ENCODE results near the gene GARNL3. TPM values are rescaled to one million over a fixed set of nuclear protein-coding genes. Genes with fewer than 3 reads are reported as not detected.

Gene GARNL3
- total and polyA plus RNA-seq, 8 donors: 0.76 to 35.8 (median 7.5) TPM

DNA sequence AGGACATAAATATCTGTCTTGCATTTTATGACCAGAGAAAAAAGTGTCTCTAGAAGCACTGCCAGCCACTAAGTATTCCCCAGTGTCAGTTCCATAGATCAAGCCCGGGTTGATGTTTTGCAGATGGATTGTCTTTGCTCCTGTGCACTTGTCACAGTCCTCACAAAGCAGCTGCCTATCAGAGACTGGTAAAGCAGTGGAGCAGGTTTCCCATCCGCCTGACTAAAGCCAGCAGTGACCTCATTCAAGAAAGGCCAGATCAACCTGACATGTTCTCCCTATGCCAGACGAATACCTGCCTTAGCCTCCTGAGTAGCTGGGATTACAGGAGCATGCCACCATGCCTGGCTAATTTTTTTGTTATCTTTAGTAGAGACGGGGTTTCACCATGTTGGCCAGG lies 26.8 kb upstream of the GARNL3 start:
- WGBS, 5 donors: 63 to 73% (median 70%) methylated on average over 4 of the region's 4 CpGs
- intact Hi-C loops (cut with DNase I; ENCODE audit: low total_unique reads): no loop called here

DNA sequence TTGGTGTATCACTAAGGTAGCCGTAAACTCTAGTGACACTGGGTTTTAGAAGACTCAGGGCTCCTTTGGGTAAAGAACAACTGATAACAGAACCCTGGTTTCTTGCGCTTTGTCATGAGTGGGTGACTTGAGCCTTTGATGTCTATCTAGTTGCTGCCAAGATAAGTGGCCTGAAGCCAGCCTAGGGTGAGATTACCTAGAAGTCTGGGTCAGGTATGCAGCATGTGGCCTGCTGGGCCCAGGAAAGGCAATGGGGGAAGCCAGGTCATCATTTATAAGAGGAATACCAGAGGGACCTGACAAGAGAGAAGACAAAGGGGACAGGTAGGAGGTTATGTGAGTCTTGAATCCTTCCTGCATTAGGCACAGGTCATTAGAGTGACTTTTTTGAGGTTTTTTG lies 23.2 kb upstream of the GARNL3 start:
- H3K4me1 ChIP-seq: peaks cover 0 to 16% (median 8%) of the 10 kb centered on the region in 4 donors
- H3K27me3 ChIP-seq: no peaks in the 10 kb centered on the region
- TF ChIP-seq, protein P1, sequence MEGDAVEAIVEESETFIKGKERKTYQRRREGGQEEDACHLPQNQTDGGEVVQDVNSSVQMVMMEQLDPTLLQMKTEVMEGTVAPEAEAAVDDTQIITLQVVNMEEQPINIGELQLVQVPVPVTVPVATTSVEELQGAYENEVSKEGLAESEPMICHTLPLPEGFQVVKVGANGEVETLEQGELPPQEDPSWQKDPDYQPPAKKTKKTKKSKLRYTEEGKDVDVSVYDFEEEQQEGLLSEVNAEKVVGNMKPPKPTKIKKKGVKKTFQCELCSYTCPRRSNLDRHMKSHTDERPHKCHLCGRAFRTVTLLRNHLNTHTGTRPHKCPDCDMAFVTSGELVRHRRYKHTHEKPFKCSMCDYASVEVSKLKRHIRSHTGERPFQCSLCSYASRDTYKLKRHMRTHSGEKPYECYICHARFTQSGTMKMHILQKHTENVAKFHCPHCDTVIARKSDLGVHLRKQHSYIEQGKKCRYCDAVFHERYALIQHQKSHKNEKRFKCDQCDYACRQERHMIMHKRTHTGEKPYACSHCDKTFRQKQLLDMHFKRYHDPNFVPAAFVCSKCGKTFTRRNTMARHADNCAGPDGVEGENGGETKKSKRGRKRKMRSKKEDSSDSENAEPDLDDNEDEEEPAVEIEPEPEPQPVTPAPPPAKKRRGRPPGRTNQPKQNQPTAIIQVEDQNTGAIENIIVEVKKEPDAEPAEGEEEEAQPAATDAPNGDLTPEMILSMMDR (IDR thresholded peaks at IDR 0.05): no peak
- TF ChIP-seq EP300 (IDR thresholded peaks at IDR 0.05) (no peak), POLR2A (IDR thresholded peaks at IDR 0.05) (no peak), POLR2AphosphoS5 (IDR thresholded peaks at IDR 0.05) (no peak)
- no peak overlapping the region for H3K4me3 ChIP-seq
- peaks cover 0 to 5% (median 0%) of the 10 kb centered on the region in 4 donors for H3K36me3 ChIP-seq
- 70 to 85% (median 77%) methylated on average over 2 of the region's 2 CpGs for WGBS, 5 donors
- DNase-seq: no peak
- H3K9me3 ChIP-seq: no peaks in the 10 kb centered on the region
- no peak overlapping the region for H3K27ac ChIP-seq
- intact Hi-C loops (cut with DNase I; ENCODE audit: low total_unique reads): no loop called here

More for the DNA sequence above, 26.8 kb upstream of the GARNL3 start:
- H3K36me3 ChIP-seq: peaks cover 0 to 5% (median 0%) of the 10 kb centered on the region in 4 donors
- no peak overlapping the region for H3K27ac ChIP-seq
- no peaks in the 10 kb centered on the region for H3K27me3 ChIP-seq
- H3K4me3 ChIP-seq: no peak overlapping the region
- TF ChIP-seq, protein P1 (IDR thresholded peaks at IDR 0.05): no peak
- TF ChIP-seq POLR2AphosphoS5 (IDR thresholded peaks at IDR 0.05): no peak
- no peak for TF ChIP-seq EP300 (IDR thresholded peaks at IDR 0.05)
- TF ChIP-seq POLR2A (IDR thresholded peaks at IDR 0.05): no peak
- H3K4me1 ChIP-seq: peaks cover 0 to 18% (median 8%) of the 10 kb centered on the region in 4 donors
- peak in 1 of 2 donors; percentile 51 for DNase-seq
- no peaks in the 10 kb centered on the region for H3K9me3 ChIP-seq

- no peaks in the 10 kb centered on the region for H3K9me3 ChIP-seq
- 5 to 12% (median 6%) methylated on average over 32 to 53 of the region's 53 CpGs for WGBS, 5 donors
- peak overlapping the region; percentile 81 to 87 (median 84) for H3K27ac ChIP-seq
- intact Hi-C loops (cut with DNase I; ENCODE audit: low total_unique reads): no loop called here
- H3K27me3 ChIP-seq: no peaks in the 10 kb centered on the region
- peak overlapping the region; percentile 56 to 65 (median 61) for H3K4me3 ChIP-seq
- TF ChIP-seq EP300 (IDR thresholded peaks at IDR 0.05) (no peak), POLR2AphosphoS5 (IDR thresholded peaks at IDR 0.05) (peak; percentile 46 to 86 (median 73)), POLR2A (IDR thresholded peaks at IDR 0.05) (peak in 1 of 4 donors; percentile 16)
- H3K4me1 ChIP-seq: peaks cover 0 to 16% (median 8%) of the 10 kb centered on the region in 4 donors
- peak; percentile 99 for DNase-seq
- no peaks in the 10 kb centered on the region for H3K36me3 ChIP-seq
Measured at GRCh38 chr9:127244609-127245601, 19.7 kb upstream of the GARNL3 start.

DNA sequence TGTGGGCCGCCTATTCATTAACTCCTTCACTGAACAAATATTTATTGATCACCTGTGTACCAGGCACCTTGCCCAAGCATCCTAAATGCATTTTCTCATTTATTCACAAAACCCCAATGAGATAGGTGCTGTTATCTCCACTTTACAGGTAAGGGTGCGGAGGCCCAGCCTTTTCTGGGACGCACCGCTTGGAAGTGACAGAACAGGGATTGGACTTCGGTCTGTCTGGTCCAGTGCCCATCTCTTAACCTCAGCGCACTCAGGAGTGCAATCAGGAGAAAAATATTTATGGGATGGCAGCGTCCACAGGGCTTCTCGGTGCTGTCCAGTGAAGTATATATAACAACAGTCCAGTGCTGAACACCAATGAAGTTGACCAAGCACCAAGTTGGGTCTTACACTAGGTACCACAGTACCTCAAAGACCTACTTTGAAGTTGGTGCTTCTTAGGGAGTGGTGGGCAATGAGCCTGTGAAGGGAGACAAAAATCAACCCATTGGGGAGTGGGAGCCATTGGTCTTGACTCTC lies 18.9 kb upstream of the GARNL3 start:
- Histone ChIP-seq H3K9me3 (no peaks in the 10 kb centered on the region), H3K4me3 (peak overlapping the region; percentile 56 to 65 (median 61)), H3K27ac (peak overlapping the region in 3 of 5 donors; percentile 81 to 87 (median 86)), H3K36me3 (no peaks in the 10 kb centered on the region), H3K4me1 (peaks cover 0 to 16% (median 8%) of the 10 kb centered on the region in 4 donors), H3K27me3 (no peaks in the 10 kb centered on the region)
- TF ChIP-seq POLR2A (IDR thresholded peaks at IDR 0.05): no peak
- TF ChIP-seq POLR2AphosphoS5 (IDR thresholded peaks at IDR 0.05): no peak
- TF ChIP-seq, protein P1 (IDR thresholded peaks at IDR 0.05): no peak
- TF ChIP-seq EP300 (IDR thresholded peaks at IDR 0.05): no peak
- 51 to 64% (median 55%) methylated on average over 8 of the region's 8 CpGs for WGBS, 5 donors
- DNase-seq: no peak
- intact Hi-C loops (cut with DNase I; ENCODE audit: low total_unique reads): no loop called here
